Measurements from ENCODE around the gene HCN4. TPM values are rescaled to one million over a fixed set of nuclear protein-coding genes. Genes with fewer than 3 reads are reported as not detected.

Gene HCN4
- total and polyA plus RNA-seq, 2 of the 8 experiments (the other 6 are each of a cell fraction or from before 2014, with no cell fraction given), result 3.7 to 8.5 TPM

GRCh38 chr15:73273181-73274002 is 95.4 kb downstream of the HCN4 start:
- Histone ChIP-seq H3K23ac (ENCODE audit: insufficient read length) (no peak overlapping the region), H2BK20ac (ENCODE audit: low read length) (no peak overlapping the region), H3K4me1 (replicated peaks in 1 of 4; ENCODE audit: control insufficient read depth in 3 of 4, insufficient read depth in 4 of 4, low read length in 3 of 4) (no peaks in the 10 kb centered on the region), H3K9me3 (ENCODE audit: insufficient read depth in 2 of 2, low read depth in 1 of 2, low read length in 1 of 2) (no peaks in the 10 kb centered on the region), H4K8ac (ENCODE audit: extremely low read depth, insufficient read depth, low read length) (no peak overlapping the region), H3K79me1 (ENCODE audit: low read depth, low read length) (no peaks in the 10 kb centered on the region), H2BK12ac (ENCODE audit: low read depth, low read length) (no peak overlapping the region), H4K5ac (ENCODE audit: insufficient read length, low read depth, low read length) (no peak overlapping the region), H3K56ac (replicated peaks; ENCODE audit: insufficient read length, low read depth, low read length) (no peak overlapping the region), H2AK5ac (ENCODE audit: low read depth, low read length) (no peak overlapping the region), H3K4me2 (ENCODE audit: insufficient read depth in 1 of 2, low read depth in 2 of 2, low read length in 2 of 2) (no peak overlapping the region), H3K27me3 (replicated peaks in 1 of 4; ENCODE audit: control insufficient read depth in 3 of 4, extremely low read depth in 1 of 4, insufficient read depth in 3 of 4, low read length in 3 of 4) (no peaks in the 10 kb centered on the region), H3K14ac (ENCODE audit: insufficient read length) (no peak overlapping the region), H3K79me2 (ENCODE audit: control insufficient read depth in 1 of 2, insufficient read depth in 2 of 2, low read length in 2 of 2) (no peaks in the 10 kb centered on the region), H2BK120ac (replicated peaks; ENCODE audit: low read depth, low read length) (no peak overlapping the region), H3K27ac (ENCODE audit: low read depth, low read length) (no peak overlapping the region), H3K36me3 (ENCODE audit: control insufficient read depth in 2 of 4, insufficient read depth in 4 of 4, low read length in 3 of 4) (peaks cover 0 to 19% (median 12%) of the 10 kb centered on the region in 4 experiments; a peak in 5 of 8 replicates), H3K4me3 (ENCODE audit: extremely low read depth in 1 of 4, insufficient read depth in 2 of 4, low read depth in 3 of 4, low read length in 4 of 4) (no peak overlapping the region), H2BK5ac (ENCODE audit: low read depth, low read length) (no peak overlapping the region), H2AFZ (ENCODE audit: low read length) (no peak overlapping the region), H3K9ac (replicated peaks in 1 of 4; ENCODE audit: extremely low read depth in 1 of 4, low read depth in 3 of 4, low read length in 3 of 4) (no peak overlapping the region), H3K18ac (ENCODE audit: extremely low read depth, low read length) (no peak overlapping the region), H4K91ac (replicated peaks; ENCODE audit: insufficient read length, low read length) (no peak overlapping the region), H4K20me1 (replicated peaks in 1 of 2; ENCODE audit: control insufficient read depth in 1 of 2, insufficient read depth in 2 of 2, low read length in 2 of 2) (peaks cover 0 to 1% of the 10 kb centered on the region in 2 experiments), H3K4ac (replicated peaks; ENCODE audit: insufficient read length, low read depth, low read length) (no peak overlapping the region), H3K23me2 (ENCODE audit: low read depth, low read length) (no peaks in the 10 kb centered on the region; the same call in 1 of the 2 replicates), H2BK15ac (ENCODE audit: low read length) (no peak overlapping the region)
- DNase-seq (ENCODE audit: low read depth in 1 of 2, low spot score in 2 of 2) (peak; percentile 15 to 67), FAIRE-seq (peak; percentile 97)
- ChIA-PET POLR2A (ENCODE audit: partially characterized antibody) (interaction anchor here (1.5 kb wide), 1 partner anchor 8 kb away, joined by 4 read pairs; no protein-coding TSS in a partner anchor), CTCF (ENCODE audit: partially characterized antibody) (interaction anchor here (0.5 to 6.1 kb wide), 22 partner anchors 9 to 854 kb away, joined by 3 to 53 read pairs (median 4); no protein-coding TSS in a partner anchor)
- whole genome bisulfite sequencing, 2 experiments (ENCODE audit: extremely low coverage in 1 of 2, insufficient coverage in 1 of 2, insufficient read length in 1 of 2, insufficient replicate concordance in 2 of 2, low coverage in 1 of 2, low lambda C conversion rate in 2 of 2, missing lambda C conversion rate in 1 of 2), result 55% methylated on average over 5 of the region's 5 CpGs; no CpG with 5 or more reads in 1 of the 2 experiments
- TF ChIP-seq, protein P1, sequence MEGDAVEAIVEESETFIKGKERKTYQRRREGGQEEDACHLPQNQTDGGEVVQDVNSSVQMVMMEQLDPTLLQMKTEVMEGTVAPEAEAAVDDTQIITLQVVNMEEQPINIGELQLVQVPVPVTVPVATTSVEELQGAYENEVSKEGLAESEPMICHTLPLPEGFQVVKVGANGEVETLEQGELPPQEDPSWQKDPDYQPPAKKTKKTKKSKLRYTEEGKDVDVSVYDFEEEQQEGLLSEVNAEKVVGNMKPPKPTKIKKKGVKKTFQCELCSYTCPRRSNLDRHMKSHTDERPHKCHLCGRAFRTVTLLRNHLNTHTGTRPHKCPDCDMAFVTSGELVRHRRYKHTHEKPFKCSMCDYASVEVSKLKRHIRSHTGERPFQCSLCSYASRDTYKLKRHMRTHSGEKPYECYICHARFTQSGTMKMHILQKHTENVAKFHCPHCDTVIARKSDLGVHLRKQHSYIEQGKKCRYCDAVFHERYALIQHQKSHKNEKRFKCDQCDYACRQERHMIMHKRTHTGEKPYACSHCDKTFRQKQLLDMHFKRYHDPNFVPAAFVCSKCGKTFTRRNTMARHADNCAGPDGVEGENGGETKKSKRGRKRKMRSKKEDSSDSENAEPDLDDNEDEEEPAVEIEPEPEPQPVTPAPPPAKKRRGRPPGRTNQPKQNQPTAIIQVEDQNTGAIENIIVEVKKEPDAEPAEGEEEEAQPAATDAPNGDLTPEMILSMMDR (IDR thresholded peaks at IDR 0.05; ENCODE audit: control extremely low read depth in 1 of 3, insufficient read depth in 1 of 3, low read depth in 1 of 3, low read length in 3 of 3), result peak; percentile 54 to 80 (median 76)
- TF ChIP-seq ZNF274 (IDR thresholded peaks at IDR 0.05; ENCODE audit: borderline replicate concordance, extremely low read depth, low read length) (no peak), HDAC2 (IDR thresholded peaks at IDR 0.05; ENCODE audit: borderline replicate concordance in 1 of 2, low read depth in 2 of 2, low read length in 2 of 2) (no peak), MAX (IDR thresholded peaks at IDR 0.05) (no peak), TAF7 (optimal IDR thresholded peaks at IDR 0.05; ENCODE audit: borderline replicate concordance, low read depth, low read length) (no peak), BRCA1 (IDR thresholded peaks at IDR 0.05; ENCODE audit: low read depth, low read length) (no peak)
